MM.1S (cell line): Measurements from ENCODE around the gene TKT.

ENCODE experiments used
- CTCF ChIP-seq: fragments of 300-600 bp; sonication (generic); IDR thresholded peaks from 2 replicates; pipeline ENCODE4 v1.5.1; 2016; ENCODE audit warnings: antibody characterized with exemption, low read length, mixed read lengths
- EZH2phosphoT487 ChIP-seq: fragments of 300-600 bp; sonication (generic); IDR thresholded peaks from 2 replicates; pipeline ENCODE4 v1.6.1; 2018; ENCODE audit warnings: antibody characterized with exemption, low read length

GRCh38 chr3:53256704-53257055 lies 858 bp upstream of the TKT start:
- TF ChIP-seq CTCF (no peak), EZH2phosphoT487 (no peak)
